ENCODE data around the gene ATAT1. TPM values are rescaled to one million over a fixed set of nuclear protein-coding genes. Genes with fewer than 3 reads are reported as not detected.

The ATAT1 gene
- total and polyA plus RNA-seq, 9 of the 15 experiments (the other 6 are each of a cell fraction or from before 2014, with no cell fraction given): 0.65 to 5.8 (median 1.6) TPM

- TF ChIP-seq ZNF277 (CRISPR knock-in tag; IDR thresholded peaks at IDR 0.05; ENCODE audit: borderline replicate concordance) (0 out of 2 replicates have a peak, but pooled peaks have one; percentile 50), SPI1 (IDR thresholded peaks at IDR 0.05; ENCODE audit: borderline replicate concordance, low read depth, low read length) (peak; percentile 96), TOE1 (IDR thresholded peaks at IDR 0.05; ENCODE audit: borderline replicate concordance) (peak; percentile 94; the same call in 1 of the 2 replicates), TOE1 (CRISPR knock-in tag; IDR thresholded peaks at IDR 0.05; ENCODE audit: borderline replicate concordance, low read depth) (peak; percentile 94; the same call in 1 of the 2 replicates), RB1 (IDR thresholded peaks at IDR 0.05; ENCODE audit: low read depth) (peak; percentile 93), NFIX (CRISPR knock-in tag; IDR thresholded peaks at IDR 0.05; ENCODE audit: low read depth) (no peak), MEF2A (IDR thresholded peaks at IDR 0.05; ENCODE audit: control insufficient read depth, low read depth, low read length) (peak; percentile 37; the same call in 1 of the 2 replicates), PATZ1 (CRISPR knock-in tag; IDR thresholded peaks at IDR 0.05; ENCODE audit: borderline replicate concordance) (peak; percentile 93), XRCC5 (IDR thresholded peaks at IDR 0.05; ENCODE audit: low read depth, low read length) (peak; percentile 57; the same call in 1 of the 2 replicates), ZNF124 (CRISPR knock-in tag; IDR thresholded peaks at IDR 0.05) (no peak), POU5F1 (IDR thresholded peaks at IDR 0.05; ENCODE audit: borderline replicate concordance, low read depth, low read length, partially characterized antibody) (peak; percentile 16), TFE3 (CRISPR knock-in tag; IDR thresholded peaks at IDR 0.05) (peak; percentile 61; the same call in 1 of the 2 replicates), TRIM28 (IDR thresholded peaks at IDR 0.05) (no peak), HDGF (IDR thresholded peaks at IDR 0.05) (peak; percentile 68; the same call in 1 of the 2 replicates), ZNF280A (IDR thresholded peaks at IDR 0.05; ENCODE audit: low read depth, partially characterized antibody) (no peak), USF1 (CRISPR knock-in tag; IDR thresholded peaks at IDR 0.05) (peak; percentile 91), ZNF165 (CRISPR knock-in tag; IDR thresholded peaks at IDR 0.05; ENCODE audit: borderline replicate concordance) (no peak), ZNF583 (CRISPR knock-in tag; IDR thresholded peaks at IDR 0.05) (0 out of 2 replicates have a peak, but pooled peaks have one; percentile 10), RBM17 (IDR thresholded peaks at IDR 0.05; ENCODE audit: borderline replicate concordance, low read depth, low read length) (no peak), SOX6 (IDR thresholded peaks at IDR 0.05) (peak; percentile 57), ZNF316 (IDR thresholded peaks at IDR 0.05) (no peak)
Measured at GRCh38 chr6:30616811-30617564, 9.7 kb upstream of the ATAT1 start, which contains the start of gene PPP1R10 (continued).

Data from K562 (cell line).